T-helper 2 cell treated with Interferon-gamma antibody and Interleukin-4, amounts not matched to agents 100 ng/mL and 5 ng/mL, for 36 hours (primary cell): ENCODE measurements around the gene TOM1. TPM values are rescaled to one million over a fixed set of nuclear protein-coding genes. Genes with fewer than 3 reads are reported as not detected.
"Not testable (repeated sequence)": the region's sequence is repeated elsewhere in the genome, so short reads cannot be mapped to it uniquely, and the experiment has no call there.

Source experiments
- intact Hi-C: fragments of 100-400 bp; cut with micrococcal nuclease; formaldehyde crosslinking; loops from one replicate; pipeline ENCODE4 v1.15.1; 2023
- total RNA-seq: library from RNA; stranded (reverse); gene quantifications from 2 replicates; pipeline ENCODE4 v1.2.3, GENCODE V29; 2022

Gene TOM1
- total RNA-seq, 1 donor from 2014 or later, result 23.3 TPM

- intact Hi-C loops, result no loop called here
These were observed 93.7 kb downstream of the TOM1 start for GRCh38 chr22:35393116-35394010.

GRCh38 chr22:35394011-35394312, 94.3 kb downstream of the TOM1 start:
- intact Hi-C loops, result no loop called here

- intact Hi-C loops, result no loop called here
These were observed 95.3 kb downstream of the TOM1 start for GRCh38 chr22:35394810-35395563.

GRCh38 chr22:35396622-35397021, 96.9 kb downstream of the TOM1 start:
- intact Hi-C loops, result not testable (repeated sequence)

- intact Hi-C loops, result no loop called here
These were observed 97.6 kb downstream of the TOM1 start for GRCh38 chr22:35397095-35397904.

Other genes with a start within 250 kb of the TOM1 start
- not detected in 2 replicates for gene ISX, start 233.7 kb upstream of the TOM1 start, total RNA-seq
- gene HMGXB4, start 42.4 kb upstream of the TOM1 start, total RNA-seq, result 38.5 and 39.8 TPM in 2 replicates
- gene HMOX1, start 81.2 kb downstream of the TOM1 start, total RNA-seq, result 0.61 and 1.2 TPM in 2 replicates
- 273 and 281 TPM in 2 replicates for gene MCM5, start 100.2 kb downstream of the TOM1 start, total RNA-seq
- gene RASD2, start 240.9 kb downstream of the TOM1 start, total RNA-seq, result not detected in 2 replicates